ENCODE measurements around the gene ETS1.
"Not testable (repeated sequence)": the region's sequence is repeated elsewhere in the genome, so short reads cannot be mapped to it uniquely, and the experiment has no call there.

ETS1 gene

DNA sequence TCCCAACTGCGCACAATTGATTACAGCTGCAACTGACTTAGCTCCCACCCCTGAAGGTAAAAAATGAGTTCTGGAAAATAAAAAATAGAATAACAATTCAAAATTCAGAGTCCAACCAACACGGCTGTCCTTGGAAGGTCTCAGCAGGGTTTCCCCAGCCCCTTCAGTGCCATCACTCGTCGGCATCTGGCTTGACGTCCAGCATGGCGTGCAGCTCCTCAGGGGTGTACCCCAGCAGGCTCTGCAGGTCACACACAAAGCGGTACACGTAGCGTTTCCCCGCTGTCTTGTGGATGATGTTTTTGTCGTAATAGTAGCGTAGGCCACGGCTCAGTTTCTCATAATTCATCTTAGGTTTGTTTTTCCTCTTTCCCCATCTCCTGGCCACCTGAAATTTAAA is 125.2 kb downstream of the ETS1 start:
- no peak for DNase-seq

DNA sequence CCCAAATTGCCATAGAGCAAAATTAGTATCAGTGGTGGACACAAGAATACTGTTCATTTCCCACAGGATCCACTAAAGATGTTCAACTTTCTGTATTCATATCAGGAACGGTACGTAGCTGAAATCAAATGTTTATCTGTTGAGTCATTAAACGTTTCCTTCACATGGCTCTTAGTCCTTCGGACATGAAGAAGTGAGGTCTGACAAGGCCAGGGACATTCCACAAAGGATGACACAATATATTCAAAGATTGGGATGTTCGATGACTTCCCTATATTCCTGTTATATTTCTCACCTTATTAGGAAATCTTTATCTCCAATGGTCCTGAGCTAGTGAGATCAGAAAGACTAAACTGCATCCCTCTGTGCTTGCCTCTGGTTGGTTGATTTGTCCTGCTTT is 129.0 kb downstream of the ETS1 start:
- DNase-seq: peak; percentile 99

DNA sequence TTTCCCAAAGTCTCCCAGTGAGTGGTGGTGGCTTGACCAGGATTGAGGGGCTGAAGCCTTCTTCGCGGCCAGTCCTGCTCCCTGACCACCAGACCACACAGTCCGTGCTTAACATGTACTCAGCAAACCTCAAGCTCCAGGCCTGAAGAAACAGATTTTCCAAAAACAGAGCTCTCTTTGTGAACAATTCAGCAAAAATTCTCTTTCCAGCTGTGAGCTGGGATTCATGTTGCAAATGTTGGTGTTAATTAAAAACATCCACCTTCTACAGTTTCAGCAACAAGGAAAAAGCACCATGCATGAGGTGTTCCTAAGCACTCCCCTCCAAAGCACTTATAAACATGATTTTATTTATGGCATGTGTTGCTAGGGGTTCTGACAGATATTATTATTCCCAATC is 129.5 kb downstream of the ETS1 start:
- peak; percentile 65 for DNase-seq

DNA sequence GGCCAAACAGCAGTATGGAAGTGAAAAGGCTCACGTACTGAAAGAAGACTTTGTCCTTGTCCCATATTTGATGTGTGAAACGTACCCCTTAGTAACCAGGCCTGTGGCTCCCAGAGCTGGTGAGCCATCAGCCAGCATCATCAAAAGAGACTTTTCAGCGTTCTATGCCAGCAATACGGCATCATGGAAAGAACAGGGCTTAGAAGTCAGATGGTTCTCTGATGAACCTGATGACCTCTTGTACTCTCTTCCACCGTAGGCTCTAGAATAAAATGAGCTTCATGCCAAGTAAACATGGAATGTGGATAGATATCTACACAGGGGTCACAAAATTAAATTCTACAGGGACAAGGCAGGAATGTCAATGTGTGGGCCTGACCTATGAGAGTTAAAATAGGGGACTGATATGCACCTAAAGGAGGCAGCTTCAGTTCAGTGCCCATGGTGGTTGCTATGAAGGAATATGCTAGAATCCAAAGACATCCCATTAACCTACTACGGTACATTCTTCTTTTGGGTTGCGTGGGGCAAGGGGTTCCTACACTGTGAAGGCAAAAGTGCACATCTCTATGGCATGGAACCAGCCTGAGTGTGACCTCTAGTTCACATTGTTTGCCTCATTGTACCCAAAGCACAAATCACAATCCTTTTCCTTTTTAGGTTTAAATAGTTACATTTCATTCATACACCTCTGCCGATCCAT is 130.6 kb downstream of the ETS1 start:
- no peak for DNase-seq

DNA sequence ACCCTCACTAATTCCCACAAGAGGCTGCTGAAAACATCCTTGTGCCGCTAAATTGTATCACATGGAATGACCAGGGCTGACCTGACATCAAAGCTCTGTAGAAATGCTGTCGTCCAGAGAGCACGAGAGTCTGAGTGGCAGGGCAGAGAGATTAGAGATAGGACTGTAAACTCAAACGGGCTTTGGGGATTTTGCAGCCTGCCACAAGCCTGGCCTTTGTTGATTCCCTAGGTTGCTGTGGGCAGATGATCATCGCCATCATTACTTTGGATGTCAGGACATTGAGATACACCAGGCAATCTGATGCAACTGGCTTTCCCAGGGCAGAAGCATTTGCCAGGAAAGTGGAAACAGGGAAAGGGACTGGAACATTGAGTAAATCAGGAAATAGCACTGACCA is 131.6 kb downstream of the ETS1 start:
- DNase-seq: no peak

DNA sequence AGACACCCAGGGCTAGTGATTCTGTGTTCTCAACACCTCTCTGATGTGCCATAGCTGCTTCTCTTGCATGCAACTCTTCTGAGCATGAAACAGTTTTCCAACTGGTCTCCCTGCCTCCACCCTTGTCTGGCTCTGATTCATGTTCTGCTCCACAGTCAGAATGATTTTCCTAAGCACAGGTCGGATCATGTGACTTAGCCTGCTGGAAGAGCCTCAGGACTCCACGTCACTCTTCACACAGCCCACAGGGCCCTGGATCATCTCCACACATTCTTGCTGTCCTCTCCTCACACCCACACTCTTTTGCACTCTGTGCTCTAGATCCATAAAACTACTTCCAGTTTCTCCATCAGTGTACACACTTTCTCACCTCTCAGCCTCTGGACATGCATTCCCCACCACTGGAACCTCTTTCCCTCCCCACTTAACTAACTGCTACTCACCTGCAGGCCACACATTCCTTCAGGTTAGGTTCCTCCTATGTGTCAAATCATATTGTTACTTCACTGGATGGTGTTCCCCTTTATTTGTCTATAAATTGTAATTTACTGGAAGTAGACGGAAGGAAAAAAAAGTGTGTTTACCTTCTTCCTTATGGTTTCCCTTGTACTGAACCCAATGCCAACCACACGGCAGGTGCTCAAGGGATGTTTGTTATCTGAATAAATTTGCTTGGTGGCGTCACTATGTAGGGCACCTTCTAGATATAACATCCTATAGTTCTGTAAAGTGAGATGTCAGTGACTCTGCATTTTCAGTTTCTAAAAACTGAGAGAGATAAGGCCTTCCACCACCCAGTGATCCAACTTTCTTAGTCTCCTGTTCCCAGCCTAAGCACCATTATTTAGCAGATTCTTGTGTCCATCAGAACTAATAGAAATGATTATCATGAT is 133.7 kb downstream of the ETS1 start:
- DNase-seq: peak; percentile 90

DNA sequence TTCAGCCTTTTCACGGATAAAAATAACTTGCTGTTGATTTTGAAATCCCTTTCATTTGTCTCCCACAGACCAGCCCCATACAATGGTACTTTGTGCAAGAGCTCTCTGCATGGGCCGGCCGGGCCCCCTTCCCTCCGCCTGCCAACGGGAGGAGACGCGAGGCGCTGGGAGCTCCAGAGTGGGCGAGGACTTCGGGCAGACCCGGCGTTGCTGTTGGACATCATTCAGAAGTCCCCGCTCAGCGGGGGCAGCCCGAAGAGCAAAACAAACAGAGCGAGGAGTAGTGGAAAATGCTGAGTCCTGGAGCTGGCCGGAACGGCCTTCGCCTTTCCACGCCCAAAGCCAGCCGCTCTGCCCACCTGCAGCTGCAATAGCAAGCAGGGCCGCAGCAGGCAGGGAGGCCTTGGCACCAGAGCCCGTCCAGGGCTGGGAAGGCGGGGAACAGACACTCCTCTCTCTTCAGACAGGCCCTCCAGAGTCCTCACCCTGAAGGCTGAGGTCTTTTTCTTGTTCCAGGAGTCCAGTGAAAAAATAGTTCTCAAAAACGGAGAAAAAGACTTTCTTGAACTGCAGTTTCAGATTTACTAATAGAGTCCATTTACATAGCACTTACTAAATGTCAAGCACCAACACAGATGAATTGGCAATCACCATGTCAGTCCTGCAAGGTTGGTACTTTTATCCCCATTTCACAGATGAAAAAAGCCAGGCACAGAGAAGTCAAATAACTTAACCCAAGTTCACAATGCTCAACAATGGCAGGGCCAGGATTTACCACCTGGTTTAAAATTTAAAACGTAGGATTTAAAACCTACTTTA is 135.5 kb downstream of the ETS1 start:
- peak; percentile 67 for DNase-seq

DNA sequence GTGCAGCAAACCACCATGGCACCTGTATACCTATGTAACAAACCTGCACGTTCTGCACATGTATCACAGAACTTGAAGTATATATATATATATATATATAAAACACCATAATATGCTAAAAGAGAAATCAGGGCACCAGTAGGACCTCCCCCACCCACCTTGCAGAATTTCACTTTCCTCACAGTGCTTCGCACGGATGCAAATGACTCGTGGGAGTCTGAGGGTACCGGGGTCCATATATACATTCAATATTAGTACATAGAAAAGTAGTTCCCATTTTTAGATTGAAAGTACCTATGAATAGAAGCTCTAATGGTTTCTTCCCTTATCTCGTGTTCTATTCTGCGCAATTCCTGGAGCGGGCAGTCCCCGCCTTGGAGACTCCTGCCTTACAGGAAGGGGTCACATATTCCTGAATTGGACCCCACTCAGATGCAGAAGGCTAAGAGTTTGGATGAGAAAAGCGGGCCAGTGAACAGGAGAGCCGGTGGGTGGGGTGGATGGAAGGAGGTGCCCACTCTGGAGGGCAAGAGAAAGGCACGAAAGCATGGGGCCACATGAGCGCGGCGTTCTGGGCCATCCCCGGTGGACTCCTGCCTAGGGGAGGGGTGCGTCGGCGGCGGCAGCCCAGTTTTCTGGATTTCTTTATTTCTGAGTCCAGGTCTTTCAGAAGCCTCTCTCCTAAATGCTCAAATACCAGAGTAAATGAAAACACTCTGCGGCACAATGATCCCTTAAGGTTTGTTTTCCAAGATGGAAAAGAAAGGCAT is 136.3 kb downstream of the ETS1 start:
- no peak for DNase-seq

DNA sequence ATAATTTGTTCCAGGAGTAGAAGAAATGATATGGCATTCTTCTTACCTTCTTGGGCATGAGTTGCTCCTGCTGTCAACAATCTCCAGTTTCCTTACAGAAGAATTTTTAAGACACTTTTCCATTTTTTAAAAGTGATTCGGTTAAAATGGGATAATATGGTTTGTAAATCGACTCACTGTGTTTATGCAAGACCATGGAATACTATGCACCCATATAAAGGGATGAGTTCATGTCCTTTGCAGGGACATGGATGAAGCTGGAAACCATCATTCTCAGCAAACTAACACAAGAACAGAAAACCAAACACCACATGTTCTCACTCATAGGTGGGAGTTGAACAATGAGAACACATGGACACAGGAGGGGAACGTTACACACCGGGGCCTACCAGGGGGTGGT is 136.9 kb downstream of the ETS1 start:
- not testable (repeated sequence) for DNase-seq

DNA sequence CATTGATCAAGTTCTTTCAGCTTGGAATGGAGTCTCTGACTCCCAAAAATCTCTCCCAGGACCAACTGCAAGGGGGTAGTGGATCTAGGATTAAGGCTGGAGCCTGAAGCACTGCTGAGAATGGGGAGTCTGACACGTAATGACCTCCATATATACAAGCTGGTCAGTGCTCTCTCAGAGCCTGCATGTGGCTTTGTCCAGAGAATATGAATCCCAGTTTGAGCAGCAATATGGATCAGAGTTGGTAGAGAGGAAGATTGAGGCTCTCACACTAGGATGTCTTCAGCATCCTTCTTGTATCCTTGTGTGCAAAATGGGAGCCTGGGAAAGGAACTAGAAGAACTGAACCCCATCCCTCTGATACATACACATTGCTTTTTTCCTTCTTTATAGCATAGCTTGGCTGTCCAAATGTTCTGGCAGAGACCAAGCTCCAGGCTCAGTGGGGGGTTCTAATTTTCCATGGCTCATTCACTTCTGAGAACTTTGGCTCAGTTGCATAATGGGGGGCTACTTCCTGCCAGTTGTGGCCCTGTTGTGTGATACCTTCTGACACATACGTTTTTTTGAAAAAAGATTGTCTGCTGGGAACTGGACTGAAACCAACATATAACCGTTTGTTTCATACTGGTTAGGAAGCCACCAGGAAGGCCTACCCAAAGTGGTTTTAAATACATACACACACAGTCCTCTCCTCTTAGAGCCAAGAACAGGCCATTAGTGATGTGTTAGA is 138.2 kb downstream of the ETS1 start:
- DNase-seq: no peak

DNA sequence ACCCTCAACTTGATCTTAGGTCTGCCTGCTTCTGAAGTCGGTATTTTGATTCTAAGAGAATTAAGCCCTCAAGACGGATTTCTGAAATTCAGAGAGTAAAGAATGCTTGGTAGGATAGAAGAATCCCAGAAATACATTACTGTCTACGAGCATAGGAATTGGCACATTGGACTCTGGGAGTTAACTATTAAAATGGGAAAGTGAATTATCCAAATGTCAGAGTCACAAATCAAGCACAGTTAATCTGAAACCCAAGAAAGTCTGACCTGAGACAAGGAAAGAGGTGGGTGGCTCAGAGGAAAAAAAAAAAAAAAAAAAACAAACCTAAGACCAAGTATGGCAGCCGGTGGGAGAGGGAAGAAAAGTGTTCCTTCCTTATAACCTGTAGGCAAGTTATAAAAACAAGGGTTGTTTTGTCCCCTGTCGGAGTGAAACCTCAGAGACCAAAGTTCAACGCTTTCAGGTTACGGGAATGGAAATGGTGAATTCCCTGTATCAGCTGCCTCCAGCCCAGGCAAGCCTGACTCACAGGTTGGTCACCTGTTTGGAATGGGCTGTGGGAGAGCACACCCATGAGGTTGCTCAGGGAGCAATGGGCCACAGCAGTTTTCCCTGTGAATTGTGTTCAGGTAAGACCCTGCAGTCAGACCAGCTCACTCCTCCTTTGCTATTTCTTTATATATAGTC is 139.0 kb downstream of the ETS1 start:
- DNase-seq: peak; percentile 57

DNA sequence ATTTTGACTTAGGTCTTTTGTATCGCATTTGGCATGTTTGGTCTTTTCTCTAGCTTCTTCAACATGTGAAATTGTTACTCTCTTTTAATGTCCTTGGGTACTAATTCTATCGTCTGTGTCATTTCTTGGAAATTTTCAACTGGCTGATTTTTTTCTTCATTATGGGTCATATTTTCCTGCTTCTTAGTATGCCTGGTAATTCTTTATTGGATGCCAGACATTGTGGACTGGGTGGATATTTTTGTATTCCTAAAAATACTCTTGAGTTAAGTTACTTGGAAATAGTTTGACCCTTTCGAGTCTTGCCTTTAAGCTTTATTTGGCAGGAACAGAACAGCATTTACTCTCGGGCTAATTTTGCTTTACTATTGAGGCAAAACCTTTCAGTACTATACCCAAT is 140.1 kb downstream of the ETS1 start:
- DNase-seq: no peak

DNA sequence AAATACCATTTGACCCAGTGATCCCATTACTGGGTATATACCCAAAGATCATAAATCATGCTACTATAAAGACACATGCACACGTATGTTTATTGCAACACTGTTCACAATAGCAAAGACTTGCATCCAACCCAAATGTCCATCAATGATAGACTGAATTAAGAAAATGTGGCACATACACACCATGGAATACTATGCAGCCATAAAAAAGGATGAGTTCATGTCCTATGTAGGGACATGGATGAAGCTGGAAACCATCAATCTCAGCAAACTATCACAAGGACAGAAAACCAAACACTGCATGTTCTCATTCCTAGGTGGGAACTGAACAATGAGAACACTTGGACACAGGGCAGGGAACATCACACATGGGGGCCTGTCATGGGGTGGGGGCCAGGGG is 141.4 kb downstream of the ETS1 start:
- not testable (repeated sequence) for DNase-seq

DNA sequence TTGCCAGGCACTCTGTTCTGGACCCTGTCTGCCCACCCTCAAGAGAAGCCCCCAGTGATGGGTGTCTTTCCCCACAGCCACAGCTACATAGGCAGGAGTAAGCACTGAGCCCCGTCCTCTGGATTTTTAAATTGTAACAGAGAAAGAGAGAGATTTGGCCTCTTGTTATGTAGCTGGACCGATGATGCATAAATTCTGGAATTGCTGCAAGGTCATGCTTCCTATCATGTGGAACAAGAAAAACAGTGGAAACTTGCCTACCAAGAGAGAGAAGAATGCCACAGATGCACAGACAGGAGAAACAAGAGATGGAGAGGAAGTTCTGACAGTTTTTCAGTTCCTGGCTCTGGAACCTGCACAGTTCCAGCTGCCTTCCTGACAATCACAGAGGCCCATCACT is 150.2 kb downstream of the ETS1 start:
- peak; percentile 75 for DNase-seq

DNA sequence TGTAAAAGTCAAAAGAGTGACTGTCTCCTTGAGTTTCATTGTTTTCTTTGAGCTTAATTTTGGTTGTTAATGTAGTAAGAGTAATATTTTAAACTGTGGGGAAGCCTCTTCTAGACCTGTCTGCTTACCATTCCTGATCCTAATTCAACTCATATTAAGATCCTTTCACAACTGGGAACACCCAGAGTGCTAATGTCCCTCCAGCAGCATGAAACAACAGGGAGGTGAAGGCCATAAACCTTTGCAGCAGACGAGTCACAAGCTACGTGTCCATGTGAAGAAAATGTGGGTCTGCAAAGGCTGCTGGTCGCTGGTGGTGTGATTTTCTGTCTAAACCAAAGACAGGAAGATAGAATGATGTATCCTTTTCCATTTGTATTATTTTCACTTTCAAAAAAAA is 152.5 kb downstream of the ETS1 start:
- DNase-seq: no peak

DNA sequence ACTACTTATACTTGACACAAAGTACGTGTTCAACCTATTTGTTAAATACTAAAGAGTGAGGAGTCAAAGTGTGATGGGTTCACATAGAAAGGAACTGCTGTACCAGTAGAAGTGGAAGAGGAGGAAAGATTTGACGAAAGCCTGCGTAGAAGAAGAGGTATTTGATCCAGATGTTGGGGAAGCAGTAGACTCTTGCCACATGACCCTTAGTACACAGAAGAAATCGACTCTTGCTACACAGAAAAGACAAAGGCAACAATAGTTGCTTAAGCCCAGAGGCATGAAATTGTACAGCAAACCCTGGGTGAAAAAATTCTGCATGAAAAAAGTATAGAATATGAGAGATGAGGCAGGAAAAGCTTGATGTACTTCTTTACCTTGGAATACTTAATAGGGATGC is 152.9 kb downstream of the ETS1 start:
- DNase-seq: no peak

DNA sequence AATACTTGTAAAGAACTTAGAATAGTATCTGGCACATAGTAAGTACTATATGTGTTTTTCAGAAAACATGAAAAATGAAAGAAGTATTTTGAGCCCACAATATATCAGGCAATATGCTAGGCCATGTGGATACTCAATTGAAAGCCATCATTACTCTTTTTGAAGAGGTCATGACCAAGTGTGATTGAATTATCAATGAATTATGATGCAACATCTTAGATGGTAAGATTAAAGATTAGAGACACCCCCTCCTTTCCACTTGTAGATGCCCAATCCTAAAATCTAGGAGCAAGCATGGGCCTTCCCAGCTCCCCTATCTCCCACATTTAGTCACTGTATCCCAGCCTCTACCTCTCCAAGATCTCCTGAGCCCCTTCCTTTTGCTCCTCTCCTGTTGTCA is 154.4 kb downstream of the ETS1 start:
- no peak for DNase-seq

DNA sequence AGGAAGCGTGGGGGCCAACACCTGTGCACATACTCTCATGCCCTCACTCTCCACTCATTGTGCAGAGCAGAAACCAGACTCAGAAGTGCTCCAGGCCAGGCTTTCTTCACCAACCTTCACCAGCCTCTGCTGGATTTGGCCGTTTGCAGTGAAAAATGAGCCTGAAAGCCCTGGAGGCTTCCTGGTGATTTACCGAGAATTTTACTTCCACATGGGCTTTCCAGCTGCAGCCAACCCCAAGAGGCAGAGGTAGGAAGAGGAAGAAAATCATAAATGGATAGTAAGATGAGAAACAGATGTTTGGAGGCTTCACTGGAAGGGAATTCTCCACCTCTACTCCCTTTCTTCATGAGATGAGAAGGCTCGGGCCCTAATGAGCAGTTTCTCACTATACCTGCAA is 155.4 kb downstream of the ETS1 start:
- no peak for DNase-seq

DNA sequence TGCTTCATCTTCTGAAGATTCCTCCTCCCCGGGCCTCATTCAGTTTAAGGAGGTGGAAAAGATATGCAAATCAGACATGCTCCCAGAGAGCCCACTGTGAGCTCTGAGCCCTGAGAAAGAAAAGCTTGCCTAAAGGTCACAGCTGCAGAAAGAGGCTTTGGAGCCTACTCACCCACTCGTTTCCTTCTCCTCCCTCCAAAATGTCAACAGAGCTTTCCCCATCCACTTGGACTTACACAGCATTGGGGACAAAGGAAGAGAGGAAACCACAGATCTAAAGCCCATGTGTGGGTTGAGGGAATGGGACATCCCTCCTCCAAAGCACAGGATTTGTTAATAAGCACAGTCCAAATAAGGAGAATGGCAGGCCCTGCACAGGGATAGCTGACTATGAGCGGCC is 158.4 kb downstream of the ETS1 start:
- DNase-seq: no peak

DNA sequence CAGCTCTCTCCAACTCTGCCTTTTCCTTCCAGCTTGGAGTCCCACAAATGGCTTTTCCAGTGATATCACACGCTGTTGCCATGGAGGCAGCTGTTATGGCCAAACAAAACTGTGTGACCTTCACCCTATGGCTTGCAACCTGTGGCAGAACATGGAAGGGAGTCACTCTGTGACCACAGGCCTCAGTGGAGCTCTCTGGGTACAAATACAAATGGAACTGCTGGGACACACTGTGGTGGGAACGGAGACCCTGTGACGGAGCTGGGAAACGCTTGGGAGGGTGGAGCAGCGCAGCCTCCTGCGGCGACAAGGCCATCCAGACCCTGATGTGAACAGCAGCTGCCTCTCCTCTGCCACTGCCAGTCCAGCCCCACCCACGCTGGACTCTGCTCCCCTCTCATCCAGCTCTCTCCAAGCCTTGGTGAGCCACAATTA is 162.5 kb downstream of the ETS1 start:
- DNase-seq: peak; percentile 35

DNA sequence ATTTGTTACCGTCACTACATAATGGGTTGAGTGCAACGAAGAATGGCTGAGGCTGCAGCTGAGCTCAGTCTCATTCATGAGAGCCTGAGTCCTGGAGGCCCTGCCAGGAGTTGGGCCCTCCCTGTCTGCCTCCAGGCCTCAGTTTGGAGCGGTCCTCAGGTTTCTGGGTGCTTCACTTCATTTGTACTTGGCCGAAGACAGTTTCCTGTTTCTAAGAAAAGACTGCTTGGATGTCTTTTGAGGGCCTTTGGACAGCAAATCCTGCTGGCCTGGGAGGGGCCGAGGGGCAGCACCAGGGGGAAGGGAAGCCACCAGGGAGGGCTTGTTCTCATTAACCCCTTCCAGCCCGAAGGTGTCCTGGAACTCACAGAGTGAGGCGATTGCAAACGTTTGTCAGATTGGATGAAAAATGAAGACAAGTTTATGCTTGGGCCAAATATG is 163.1 kb downstream of the ETS1 start:
- DNase-seq: no peak
